A549 treated with ZK216348 at 1 μM for 4 hours (cell line): ENCODE data around the gene USP17L15. TPM values are rescaled to one million over a fixed set of nuclear protein-coding genes. Genes with fewer than 3 reads are reported as not detected.

Source experiments
- total RNA-seq: library from RNA; stranded (reverse); fragments of 200-300 nt; extraction: Qiagen RNA extraction; gene quantifications from 5 replicates; pipeline ENCODE4 v1.2.3, GENCODE V29; 2022; ENCODE audit warnings: low read depth

Gene USP17L15
- total RNA-seq: not detected in 5 replicates

GRCh38 chr4:9234085-9234484, at the start of gene USP17L15:
Gene USP17L15 (plus strand): TSS chr4:9234385. CDS start chr4:9234385, 0 bp downstream.

GRCh38 chr4:9210357-9210756, 23.8 kb upstream of the USP17L15 start, which contains the start of gene USP17L10:
Gene USP17L10 (plus strand): TSS chr4:9210657. CDS start chr4:9210657, 0 bp downstream.

DNA sequence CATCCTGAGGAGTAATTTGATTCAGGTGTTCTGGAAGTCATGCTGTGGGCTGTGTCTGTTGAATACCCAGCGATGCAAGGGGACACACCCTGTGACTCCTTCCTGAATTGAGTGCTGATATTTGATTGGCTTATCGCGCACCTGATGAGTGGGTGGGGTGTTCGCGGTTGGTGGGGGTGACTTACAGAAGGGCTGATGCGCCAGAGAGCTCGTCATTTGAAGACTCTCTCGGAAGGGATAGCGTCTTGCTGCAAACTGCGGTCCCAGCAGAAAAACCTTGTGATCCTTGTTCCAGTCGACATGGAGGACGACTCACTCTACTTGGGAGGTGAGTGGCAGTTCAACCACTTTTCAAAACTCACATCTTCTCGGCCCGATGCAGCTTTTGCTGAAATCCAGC, 19.1 kb upstream of the USP17L15 start, which contains the start of gene USP17L11:
Gene USP17L11, plus strand, starts transcription at position 301 of the 400 bp plus-strand sequence. Its CDS starts 0 bp downstream, at position 301.

GRCh38 chr4:9219852-9220251, 14.3 kb upstream of the USP17L15 start, which contains the start of gene USP17L12:
Gene USP17L12 (plus strand): TSS chr4:9220152. CDS start chr4:9220152, 0 bp downstream.

DNA sequence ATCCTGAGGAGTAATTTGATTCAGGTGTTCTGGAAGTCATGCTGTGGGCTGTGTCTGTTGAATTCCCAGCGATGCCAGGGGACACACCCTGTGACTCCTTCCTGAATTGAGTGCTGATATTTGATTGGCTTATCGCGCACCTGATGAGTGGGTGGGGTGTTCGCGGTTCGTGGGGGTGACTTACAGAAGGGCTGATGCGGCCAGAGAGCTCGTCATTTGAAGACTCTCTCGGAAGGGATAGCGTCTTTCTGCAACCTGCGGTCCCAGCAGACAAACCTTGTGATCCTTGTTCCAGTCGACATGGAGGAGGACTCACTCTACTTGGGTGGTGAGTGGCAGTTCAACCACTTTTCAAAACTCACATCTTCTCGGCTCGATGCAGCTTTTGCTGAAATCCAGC, 9.6 kb upstream of the USP17L15 start, which contains the start of gene USP17L13:
Gene USP17L13, plus strand, starts transcription at position 301 of the 400 bp plus-strand sequence. Its CDS starts 0 bp downstream, at position 301.

DNA sequence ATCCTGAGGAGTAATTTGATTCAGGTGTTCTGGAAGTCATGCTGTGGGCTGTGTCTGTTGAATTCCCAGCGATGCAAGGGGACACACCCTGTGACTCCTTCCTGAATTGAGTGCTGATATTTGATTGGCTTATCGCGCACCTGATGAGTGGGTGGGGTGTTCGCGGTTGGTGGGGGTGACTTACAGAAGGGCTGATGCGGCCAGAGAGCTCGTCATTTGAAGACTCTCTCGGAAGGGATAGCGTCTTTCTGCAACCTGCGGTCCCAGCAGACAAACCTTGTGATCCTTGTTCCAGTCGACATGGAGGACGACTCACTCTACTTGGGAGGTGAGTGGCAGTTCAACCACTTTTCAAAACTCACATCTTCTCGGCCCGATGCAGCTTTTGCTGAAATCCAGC, 9.4 kb downstream of the USP17L15 start, which contains the start of gene USP17L17:
Gene USP17L17, plus strand, starts transcription at position 301 of the 400 bp plus-strand sequence. Its CDS starts 0 bp downstream, at position 301.

GRCh38 chr4:9247953-9248680, 13.9 kb downstream of the USP17L15 start, which contains the start of gene USP17L18:
Gene USP17L18 (plus strand): TSS chr4:9248630. CDS start chr4:9248630, 0 bp downstream.

GRCh38 chr4:9253078-9253477, 18.9 kb downstream of the USP17L15 start, which contains the start of gene USP17L19:
Gene USP17L19 (plus strand): TSS chr4:9253378. CDS start chr4:9253378, 0 bp downstream.

GRCh38 chr4:9257824-9258223, 23.6 kb downstream of the USP17L15 start, which contains the start of gene USP17L20:
Gene USP17L20 (plus strand): TSS chr4:9258124. CDS start chr4:9258124, 0 bp downstream.

DNA sequence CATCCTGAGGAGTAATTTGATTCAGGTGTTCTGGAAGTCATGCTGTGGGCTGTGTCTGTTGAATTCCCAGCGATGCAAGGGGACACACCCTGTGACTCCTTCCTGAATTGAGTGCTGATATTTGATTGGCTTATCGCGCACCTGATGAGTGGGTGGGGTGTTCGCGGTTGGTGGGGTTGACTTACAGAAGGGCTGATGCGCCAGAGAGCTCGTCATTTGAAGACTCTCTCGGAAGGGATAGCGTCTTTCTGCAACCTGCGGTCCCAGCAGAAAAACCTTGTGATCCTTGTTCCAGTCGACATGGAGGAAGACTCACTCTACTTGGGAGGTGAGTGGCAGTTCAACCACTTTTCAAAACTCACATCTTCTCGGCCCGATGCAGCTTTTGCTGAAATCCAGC, 28.4 kb downstream of the USP17L15 start, which contains the start of gene USP17L21:
Gene USP17L21, plus strand, starts transcription at position 301 of the 400 bp plus-strand sequence. Its CDS starts 0 bp downstream, at position 301.

DNA sequence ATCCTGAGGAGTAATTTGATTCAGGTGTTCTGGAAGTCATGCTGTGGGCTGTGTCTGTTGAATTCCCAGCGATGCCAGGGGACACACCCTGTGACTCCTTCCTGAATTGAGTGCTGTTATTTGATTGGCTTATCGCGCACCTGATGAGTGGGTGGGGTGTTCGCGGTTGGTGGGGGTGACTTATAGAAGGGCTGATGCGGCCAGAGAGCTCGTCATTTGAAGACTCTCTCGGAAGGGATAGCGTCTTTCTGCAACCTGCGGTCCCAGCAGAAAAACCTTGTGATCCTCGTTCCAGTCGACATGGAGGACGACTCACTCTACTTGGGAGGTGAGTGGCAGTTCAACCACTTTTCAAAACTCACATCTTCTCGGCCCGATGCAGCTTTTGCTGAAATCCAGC, 33.1 kb downstream of the USP17L15 start, which contains the start of gene USP17L22:
Gene USP17L22, plus strand, starts transcription at position 301 of the 400 bp plus-strand sequence. Its CDS starts 0 bp downstream, at position 301.

Other genes starting within 250 kb of the USP17L15 start
- gene FAM90A26, start 64.0 kb upstream of the USP17L15 start, total RNA-seq: not detected in 5 replicates
- gene USP17L10, start 23.7 kb upstream of the USP17L15 start, total RNA-seq: not detected in 5 replicates
- not detected in 5 replicates for gene USP17L11, start 19.0 kb upstream of the USP17L15 start, total RNA-seq
- not detected in 5 replicates for gene USP17L12, start 14.2 kb upstream of the USP17L15 start, total RNA-seq
- not detected in 5 replicates for gene USP17L13, start 9.5 kb upstream of the USP17L15 start, total RNA-seq
- not detected in 5 replicates for gene USP17L17, start 9.5 kb downstream of the USP17L15 start, total RNA-seq
- not detected in 5 replicates for gene USP17L18, start 14.2 kb downstream of the USP17L15 start, total RNA-seq
- not detected in 5 replicates for gene USP17L19, start 19.0 kb downstream of the USP17L15 start, total RNA-seq
- gene USP17L20, start 23.7 kb downstream of the USP17L15 start, total RNA-seq: not detected in 5 replicates
- gene USP17L21, start 28.5 kb downstream of the USP17L15 start, total RNA-seq: not detected in 5 replicates
- gene USP17L22, start 33.2 kb downstream of the USP17L15 start, total RNA-seq: not detected in 5 replicates
- gene USP17L24, start 90.8 kb downstream of the USP17L15 start, total RNA-seq: not detected in 5 replicates
- not detected in 5 replicates for gene USP17L25, start 95.5 kb downstream of the USP17L15 start, total RNA-seq
- gene USP17L26, start 100.3 kb downstream of the USP17L15 start, total RNA-seq: not detected in 5 replicates
- gene USP17L5, start 105.0 kb downstream of the USP17L15 start, total RNA-seq: not detected in 5 replicates
- not detected in 5 replicates for gene USP17L27, start 109.8 kb downstream of the USP17L15 start, total RNA-seq
- gene USP17L28, start 114.5 kb downstream of the USP17L15 start, total RNA-seq: not detected in 5 replicates
- not detected in 5 replicates for gene USP17L29, start 119.3 kb downstream of the USP17L15 start, total RNA-seq
- gene USP17L30, start 128.7 kb downstream of the USP17L15 start, total RNA-seq: not detected in 5 replicates
- gene DEFB131A, start 210.0 kb downstream of the USP17L15 start, total RNA-seq: not detected in 5 replicates